DMS53 treated with DMSO at 0.1 percent for 48 hours (cell line): Measurements from ENCODE around the gene TMEM17.

Experiments
- DNase-seq: peaks from one replicate; lab custom pipeline; 2025; ENCODE audit not compliant: unreplicated experiment; lab: John Stamatoyannopoulos, UW

TMEM17 gene

GRCh38 chr2:62474176-62474575 lies 31.8 kb downstream of the TMEM17 start:
- no peak for DNase-seq

GRCh38 chr2:62473246-62473827 lies 32.7 kb downstream of the TMEM17 start:
- no peak for DNase-seq

DNA sequence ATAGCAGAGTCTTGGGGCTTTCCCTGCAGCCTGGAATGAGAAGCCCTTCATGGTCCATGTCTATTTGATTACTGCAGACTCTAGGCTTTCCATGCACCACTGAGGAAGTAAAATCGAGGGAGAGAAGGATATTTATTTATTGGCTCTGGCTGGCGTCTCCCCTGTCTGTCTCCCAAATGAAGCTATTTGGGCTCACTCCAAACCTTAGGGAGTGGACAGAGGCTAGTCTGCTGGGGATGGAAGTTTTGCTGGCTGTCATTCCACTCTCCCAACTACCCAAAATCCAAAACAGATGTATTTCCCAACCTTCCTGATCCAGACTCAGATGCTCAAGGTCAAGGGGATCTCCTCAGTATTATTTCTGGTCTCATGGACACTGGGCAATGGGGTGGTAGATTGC lies 33.7 kb downstream of the TMEM17 start:
- no peak for DNase-seq

DNA sequence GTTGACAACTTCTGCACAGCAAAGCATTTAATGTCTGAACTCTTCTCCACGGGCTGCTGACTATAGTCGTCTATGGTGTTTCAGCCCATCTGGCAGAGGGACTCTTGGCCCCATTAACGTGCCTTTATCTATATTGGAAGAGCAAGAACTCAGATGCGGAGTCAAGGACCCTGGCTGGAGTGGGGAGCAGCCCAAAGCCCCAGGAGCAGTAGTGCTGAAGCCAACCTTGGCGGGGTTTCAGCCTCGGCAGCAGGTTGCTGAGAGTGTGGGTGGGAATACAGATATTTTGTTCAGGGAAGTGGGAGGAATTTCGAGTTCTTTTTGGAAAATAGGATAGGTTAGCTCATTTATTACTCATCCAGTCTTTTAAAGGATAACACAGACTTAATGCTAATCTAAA lies 34.2 kb downstream of the TMEM17 start:
- no peak for DNase-seq

DNA sequence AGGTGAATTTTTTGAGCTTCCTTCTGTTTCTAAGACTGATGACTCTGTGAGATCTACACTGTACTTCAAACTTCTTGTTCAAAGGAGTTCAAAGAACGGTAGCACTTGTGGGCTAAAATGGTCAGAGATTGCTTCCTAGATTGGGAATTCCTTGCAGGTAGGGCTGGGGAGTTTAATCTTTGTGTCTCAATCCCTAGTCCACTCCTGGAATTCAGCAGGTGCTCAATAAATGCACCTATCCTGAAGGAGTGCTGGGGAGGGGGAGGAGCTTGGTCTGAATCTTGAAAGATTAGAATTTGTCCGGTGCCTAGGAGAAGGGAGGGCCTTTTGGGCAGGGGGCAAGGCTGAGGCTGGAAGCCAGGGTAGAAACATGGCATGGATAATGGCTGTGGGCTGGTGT lies 34.6 kb downstream of the TMEM17 start:
- DNase-seq = no peak

- no peak for DNase-seq
Observed at GRCh38 chr2:62469548-62469947, 36.4 kb downstream of the TMEM17 start.

DNA sequence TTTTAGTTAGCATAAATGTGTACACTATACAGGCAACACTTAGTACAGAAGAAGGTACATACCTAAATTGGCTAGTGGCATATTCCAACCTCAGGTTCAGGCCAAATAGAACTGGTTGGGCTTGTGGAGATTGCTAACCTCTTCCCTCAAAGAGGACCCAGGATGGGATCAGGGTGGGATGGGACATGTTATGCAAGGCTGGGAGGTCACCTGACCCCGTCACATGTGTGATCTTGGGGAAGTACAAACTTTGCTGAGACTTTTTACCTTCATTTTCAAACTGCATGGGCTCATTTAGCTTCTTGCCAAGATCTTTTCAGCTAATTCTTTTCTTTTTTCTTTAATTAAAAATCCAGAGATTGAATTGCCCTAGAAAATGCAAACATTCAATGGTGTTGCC lies 36.9 kb downstream of the TMEM17 start:
- DNase-seq = no peak

DNA sequence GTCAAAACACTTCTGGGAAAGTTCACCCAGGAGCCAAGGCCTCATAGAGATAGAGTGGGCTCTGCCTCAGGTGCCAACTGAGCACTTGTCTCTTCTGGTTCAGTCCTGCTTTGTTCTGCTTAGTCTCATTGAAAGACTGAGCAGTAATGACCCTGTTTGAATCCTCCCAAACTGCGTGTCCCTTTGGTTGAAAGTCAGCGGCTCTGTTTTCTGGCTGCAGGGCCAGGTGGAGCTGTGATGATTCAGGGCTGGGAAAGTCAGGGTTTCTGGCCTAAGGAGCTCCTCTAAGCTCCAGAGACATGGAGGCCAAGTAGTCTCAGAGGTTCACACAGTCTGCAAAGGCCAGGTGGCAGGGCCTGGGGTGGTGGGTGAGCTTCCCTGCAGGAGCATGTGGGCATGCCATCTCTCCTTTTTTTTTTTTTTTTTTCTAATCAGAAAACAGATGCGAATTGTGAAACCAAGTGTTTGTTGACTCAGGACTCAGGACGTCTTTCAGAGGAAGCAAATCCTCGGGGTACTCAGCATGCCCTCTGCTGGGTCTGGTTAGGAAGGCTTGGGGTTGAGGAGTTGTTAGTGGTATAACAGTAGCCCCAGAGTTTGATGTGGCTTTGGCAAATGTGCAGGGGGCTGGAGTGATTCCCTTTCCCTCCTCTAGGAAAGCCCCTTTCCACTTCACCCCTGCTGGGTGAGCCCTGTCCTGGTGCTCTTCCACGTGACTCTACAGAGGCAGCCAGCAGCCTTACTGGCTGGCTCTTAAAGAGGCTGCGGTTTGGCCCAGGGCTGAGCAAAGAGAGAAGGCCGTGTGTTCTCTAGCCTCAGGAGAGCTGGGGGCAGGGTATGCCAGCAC lies 38.3 kb downstream of the TMEM17 start:
- DNase-seq = peak; percentile 59

GRCh38 chr2:62467100-62467474 lies 38.9 kb downstream of the TMEM17 start:
- peak; percentile 64 for DNase-seq

DNA sequence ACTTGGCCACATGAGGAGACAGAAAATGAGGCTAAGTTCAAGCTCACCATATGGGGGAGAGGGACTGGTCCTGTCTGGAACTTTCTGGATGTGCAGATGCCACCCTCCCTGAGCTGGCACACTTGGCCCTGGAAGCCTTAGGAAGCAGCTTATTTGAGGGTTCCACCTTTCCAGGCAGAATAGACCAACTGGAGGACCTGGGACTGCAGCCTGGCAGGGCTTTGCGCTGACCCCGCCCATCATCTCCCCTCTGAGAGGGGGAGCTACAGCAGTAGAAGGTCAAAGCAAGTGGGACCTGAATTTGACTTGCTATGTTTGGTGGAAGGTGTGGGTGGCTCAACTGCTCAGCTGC lies 39.5 kb downstream of the TMEM17 start:
- no peak for DNase-seq

DNA sequence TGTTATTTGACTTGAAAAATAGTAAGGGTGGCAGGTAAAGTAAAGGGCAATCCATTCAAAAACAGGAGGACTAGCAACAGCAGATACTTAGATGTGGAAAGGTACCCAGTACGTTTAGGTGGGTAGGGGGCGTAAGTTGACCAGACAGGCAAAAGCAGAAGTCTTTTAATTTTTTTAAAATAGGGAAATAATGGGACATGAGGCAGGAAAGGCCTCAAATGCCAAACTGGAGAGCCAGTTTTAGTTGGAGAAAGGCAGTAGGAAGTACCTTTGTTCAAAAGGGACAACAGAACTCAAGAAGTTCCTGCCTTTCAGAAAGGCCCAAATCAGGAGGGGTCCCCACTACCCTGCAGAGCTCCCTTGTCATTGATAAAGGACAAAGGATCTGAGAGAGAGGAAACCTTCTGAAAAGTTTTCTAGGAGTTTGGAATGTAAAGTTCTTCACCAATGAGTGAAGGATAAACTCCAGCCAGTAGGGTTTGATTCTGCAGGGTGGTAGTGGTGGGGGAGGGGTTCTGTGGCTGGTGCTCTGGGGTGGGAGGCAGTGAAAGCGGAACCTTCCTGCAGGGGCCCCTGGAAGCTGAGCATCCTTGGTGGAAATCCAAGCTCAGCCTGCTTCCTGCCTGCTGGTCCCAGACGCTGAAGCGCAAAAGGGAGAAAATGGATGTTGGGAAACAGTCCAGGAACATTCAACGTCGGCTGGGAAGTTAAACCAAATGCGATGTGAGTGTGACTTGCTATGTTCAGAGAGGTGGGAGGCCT lies 40.1 kb downstream of the TMEM17 start:
- DNase-seq = no peak

DNA sequence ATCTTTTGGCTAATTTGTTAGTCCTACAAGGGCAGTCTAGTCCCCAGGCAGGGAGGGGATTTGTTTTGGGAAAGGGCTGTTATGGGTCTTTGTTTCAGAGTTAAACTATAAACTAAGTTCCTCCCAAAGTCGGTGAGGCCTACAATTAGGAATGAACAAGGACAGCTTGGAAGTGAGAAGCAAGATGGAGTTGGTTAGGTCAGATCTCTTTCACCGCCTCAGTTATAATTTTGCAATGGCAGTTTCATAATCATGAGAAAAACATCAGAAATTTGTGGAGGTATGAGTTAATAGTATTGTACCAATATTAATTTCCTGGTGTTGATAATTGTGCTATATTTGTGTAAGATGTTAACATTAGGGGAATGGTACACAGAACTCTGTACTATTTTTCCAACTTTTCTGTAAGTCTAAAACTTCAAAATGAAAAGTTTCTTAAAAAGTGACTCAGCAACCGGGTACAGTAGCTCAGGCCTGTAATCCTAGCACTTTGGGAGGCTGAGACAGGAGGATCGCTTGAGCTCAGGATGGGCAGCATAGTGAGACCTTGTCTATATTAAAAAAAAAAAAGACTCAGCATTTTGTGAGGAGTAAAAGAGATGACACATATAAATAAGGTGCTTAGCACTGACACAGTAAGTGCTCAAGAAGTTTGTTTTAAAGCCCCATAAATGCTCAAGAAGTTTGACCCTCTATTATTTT lies 40.8 kb downstream of the TMEM17 start:
- DNase-seq = no peak

DNA sequence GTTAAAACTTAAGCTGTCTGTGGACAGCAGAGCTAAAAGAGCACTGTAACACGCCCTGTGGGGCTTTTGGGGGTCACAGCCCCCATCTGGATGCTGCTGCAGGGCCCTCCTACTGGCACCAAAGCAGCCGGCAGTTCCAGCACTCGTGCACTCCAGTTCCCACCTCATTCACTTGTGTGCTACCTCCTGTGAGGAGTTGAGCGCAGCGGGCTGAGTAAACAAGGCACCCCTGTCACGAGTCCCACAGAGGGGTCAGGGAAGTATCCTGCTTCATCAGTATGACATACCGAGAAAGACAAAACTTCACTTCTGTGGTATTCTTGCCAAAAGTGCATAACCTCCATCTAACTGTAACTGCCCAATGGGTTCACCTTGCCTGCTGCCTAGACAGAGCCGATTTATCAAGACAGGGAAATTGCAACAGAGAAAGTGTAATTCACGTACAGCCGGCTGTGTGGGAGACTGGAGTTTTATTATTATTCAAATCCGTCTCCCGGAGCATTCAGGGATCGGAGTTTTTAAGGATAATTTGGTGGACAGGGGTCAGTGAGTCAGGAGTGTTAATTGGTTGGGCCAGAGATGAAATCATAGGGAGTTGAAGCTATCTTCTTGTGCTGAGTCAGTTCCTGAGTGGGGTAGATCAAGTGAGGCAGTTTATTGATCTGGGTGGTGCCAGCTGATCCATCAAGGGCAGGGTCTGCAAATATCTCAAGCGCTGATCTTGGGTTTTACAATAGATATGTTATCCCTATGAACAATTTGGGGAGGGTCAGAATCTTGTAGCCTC lies 41.6 kb downstream of the TMEM17 start:
- DNase-seq = no peak

GRCh38 chr2:62462211-62462610 lies 43.8 kb downstream of the TMEM17 start:
- no peak for DNase-seq

DNA sequence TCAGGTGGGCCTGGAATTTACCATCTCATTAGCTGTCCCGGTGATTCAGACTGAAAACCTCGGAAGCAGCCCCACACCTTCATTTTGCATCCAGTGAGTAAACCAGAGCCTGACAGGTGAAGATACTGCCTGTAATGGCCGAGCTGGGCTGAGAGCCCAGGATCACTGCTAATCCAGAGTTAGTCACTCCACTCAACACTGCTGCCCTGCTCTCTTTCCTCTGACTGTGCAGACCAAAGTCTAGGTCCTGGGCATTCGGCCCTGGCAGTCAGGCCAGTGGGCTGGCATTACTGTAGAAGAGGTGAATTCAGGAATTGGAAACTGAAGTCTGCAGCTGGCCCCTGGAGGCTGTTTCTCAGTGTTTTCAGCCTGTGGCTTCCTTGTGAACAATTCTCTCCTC lies 44.3 kb downstream of the TMEM17 start:
- no peak for DNase-seq

DNA sequence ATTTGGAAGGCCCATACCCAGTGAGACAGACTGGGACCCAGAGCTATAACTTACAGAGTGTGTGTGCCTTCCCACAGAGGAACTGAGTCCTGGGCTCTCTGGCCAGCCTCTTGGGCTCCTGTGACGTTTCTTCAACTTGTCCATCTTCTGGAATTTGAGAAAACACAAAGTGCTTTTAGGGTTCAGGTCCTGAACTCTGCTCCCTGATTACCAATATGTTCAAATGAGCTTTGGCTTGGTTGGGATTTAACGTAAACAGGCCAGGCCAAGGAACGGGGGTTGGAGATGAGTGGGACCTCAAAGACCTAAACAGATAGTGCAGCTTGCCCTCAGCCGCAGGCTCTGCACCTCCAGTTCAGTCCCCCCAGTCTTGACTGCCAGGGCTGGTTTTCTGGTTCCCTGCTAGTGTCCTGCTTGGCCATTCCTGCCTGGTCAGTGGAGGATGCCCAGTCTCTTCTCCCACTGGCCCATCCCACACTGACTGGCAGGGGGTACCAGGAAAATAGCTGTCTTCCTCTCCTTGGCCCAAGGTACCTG lies 44.9 kb downstream of the TMEM17 start:
- DNase-seq = no peak

DNA sequence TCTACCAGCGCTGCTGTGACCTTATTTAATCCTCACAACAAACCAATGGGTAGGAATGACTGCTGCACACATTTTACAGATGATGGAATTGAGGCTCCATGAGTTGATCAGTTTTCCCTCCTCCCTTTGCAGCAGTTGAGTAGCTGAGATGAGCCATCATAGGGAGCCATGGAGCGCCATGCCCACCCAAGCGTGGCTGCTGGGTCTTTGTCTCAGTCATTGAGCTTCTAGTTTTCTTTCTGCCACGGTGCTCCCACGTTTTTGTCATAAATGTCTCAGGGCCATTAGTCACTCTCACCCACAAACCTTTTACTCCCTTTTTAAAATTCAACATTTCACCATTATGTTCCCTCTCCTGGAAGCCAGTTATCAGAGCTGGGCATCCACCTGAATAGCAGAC lies 45.8 kb downstream of the TMEM17 start:
- no peak for DNase-seq

GRCh38 chr2:62459672-62460071 lies 46.3 kb downstream of the TMEM17 start:
- no peak for DNase-seq

DNA sequence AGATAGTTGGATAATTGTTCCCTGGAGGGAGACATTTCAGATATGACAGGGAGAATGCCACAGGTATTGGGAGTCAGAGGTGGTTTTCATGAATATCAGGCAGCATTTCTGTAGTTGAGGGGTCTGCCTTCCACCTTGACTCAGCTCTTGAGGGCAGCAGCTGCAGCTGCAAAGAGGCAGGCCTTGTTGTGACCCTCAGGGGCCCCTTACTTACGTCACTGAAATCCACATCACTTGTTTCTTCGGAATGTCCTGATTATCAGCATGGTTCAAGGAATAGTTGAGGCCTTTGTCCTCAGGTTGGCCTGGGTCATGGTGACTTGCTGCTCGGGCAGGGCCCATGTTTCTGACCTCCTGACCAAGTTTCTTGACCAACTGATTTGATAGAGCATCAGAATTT lies 46.9 kb downstream of the TMEM17 start:
- DNase-seq = no peak

- no peak for DNase-seq
Observed at GRCh38 chr2:62458671-62459081, 47.3 kb downstream of the TMEM17 start.
